Tibial nerve (tissue), 3 donors: ENCODE measurements around the gene S100A6.
"Not testable (repeated sequence)": the region's sequence is repeated elsewhere in the genome, so short reads cannot be mapped to it uniquely, and the experiment has no call there.

ENCODE experiments used
- POLR2A ChIP-seq, 2 donors: fragments of 450-650 bp; IDR thresholded peaks; one replicate each; pipeline ENCODE4 v1.6.1; 2017; ENCODE audit warnings: antibody characterized with exemption in 2 of 2, mild to moderate bottlenecking in 2 of 2, moderate library complexity in 2 of 2
- TF ChIP-seq, protein P1 (sequence below), 5 experiments: fragments of 200-600 bp in 3 of 5; fragments of 450-650 bp in 2 of 5; sonication (generic) in 3 of 5; IDR thresholded peaks; one replicate each; pipeline ENCODE4 v1.5.1; 2016 to 2019; ENCODE audit warnings: antibody characterized with exemption in 5 of 5, mild to moderate bottlenecking in 3 of 5, moderate library complexity in 2 of 5

DNA sequence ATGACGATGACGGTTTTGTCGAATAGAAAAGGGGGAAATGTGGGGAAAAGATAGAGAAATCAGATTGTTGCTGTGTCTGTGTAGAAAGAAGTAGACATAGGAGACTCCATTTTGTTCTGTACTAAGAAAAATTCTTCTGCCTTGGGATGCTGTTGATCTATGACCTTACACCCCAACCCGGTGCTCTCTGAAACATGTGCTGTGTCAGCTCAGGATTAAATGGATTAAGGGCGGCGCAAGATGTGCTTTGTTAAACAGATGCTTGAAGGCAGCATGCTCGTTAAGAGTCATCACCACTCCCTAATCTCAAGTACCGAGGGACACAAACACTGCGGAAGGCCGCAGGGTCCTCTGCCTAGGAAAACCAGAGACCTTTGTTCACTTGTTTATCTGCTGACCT, 39.7 kb upstream of the S100A6 start:
- TF ChIP-seq, protein P1, sequence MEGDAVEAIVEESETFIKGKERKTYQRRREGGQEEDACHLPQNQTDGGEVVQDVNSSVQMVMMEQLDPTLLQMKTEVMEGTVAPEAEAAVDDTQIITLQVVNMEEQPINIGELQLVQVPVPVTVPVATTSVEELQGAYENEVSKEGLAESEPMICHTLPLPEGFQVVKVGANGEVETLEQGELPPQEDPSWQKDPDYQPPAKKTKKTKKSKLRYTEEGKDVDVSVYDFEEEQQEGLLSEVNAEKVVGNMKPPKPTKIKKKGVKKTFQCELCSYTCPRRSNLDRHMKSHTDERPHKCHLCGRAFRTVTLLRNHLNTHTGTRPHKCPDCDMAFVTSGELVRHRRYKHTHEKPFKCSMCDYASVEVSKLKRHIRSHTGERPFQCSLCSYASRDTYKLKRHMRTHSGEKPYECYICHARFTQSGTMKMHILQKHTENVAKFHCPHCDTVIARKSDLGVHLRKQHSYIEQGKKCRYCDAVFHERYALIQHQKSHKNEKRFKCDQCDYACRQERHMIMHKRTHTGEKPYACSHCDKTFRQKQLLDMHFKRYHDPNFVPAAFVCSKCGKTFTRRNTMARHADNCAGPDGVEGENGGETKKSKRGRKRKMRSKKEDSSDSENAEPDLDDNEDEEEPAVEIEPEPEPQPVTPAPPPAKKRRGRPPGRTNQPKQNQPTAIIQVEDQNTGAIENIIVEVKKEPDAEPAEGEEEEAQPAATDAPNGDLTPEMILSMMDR (IDR thresholded peaks at IDR 0.05) = not testable (repeated sequence)
- TF ChIP-seq POLR2A (IDR thresholded peaks at IDR 0.05) = not testable (repeated sequence)
